ENCODE measurements around the gene HRH2. TPM values are rescaled to one million over a fixed set of nuclear protein-coding genes. Genes with fewer than 3 reads are reported as not detected.

Gene HRH2
- total RNA-seq, 1 donor from 2014 or later, result 37.1 TPM

GRCh38 chr5:175736652-175737051 is 78.8 kb downstream of the HRH2 start:
- H3K4me1 Mint-ChIP-seq (ENCODE audit: low read depth), result no peaks in the 10 kb centered on the region
- no peaks in the 10 kb centered on the region for H3K36me3 Mint-ChIP-seq (ENCODE audit: low read depth)
- H3K9me3 Mint-ChIP-seq, result no peaks in the 10 kb centered on the region
- H3K4me3 Mint-ChIP-seq (ENCODE audit: low read depth), result no peak overlapping the region
- H3K27ac Mint-ChIP-seq, result no peak overlapping the region
- intact Hi-C loops (cut with micrococcal nuclease), result no loop called here
- H3K27me3 Mint-ChIP-seq (ENCODE audit: low read depth), result peaks cover 16% of the 10 kb centered on the region
- DNase-seq (ENCODE audit: low spot score), result no peak

GRCh38 chr5:175737481-175737880 is 79.6 kb downstream of the HRH2 start:
- Mint-ChIP-seq H3K4me1 (ENCODE audit: low read depth) (no peaks in the 10 kb centered on the region), H3K27ac (no peak overlapping the region), H3K9me3 (no peaks in the 10 kb centered on the region), H3K4me3 (ENCODE audit: low read depth) (no peak overlapping the region), H3K36me3 (ENCODE audit: low read depth) (no peaks in the 10 kb centered on the region), H3K27me3 (ENCODE audit: low read depth) (peaks cover 18% of the 10 kb centered on the region)
- intact Hi-C loops (cut with micrococcal nuclease), result no loop called here
- no peak for DNase-seq (ENCODE audit: low spot score)

- Mint-ChIP-seq H3K36me3 (ENCODE audit: low read depth) (no peaks in the 10 kb centered on the region), H3K27me3 (ENCODE audit: low read depth) (peaks cover 19% of the 10 kb centered on the region), H3K27ac (no peak overlapping the region), H3K9me3 (no peaks in the 10 kb centered on the region), H3K4me3 (ENCODE audit: low read depth) (no peak overlapping the region), H3K4me1 (ENCODE audit: low read depth) (no peaks in the 10 kb centered on the region)
- intact Hi-C loops (cut with micrococcal nuclease), result no loop called here
- no peak for DNase-seq (ENCODE audit: low spot score)
Measured at GRCh38 chr5:175738126-175738525, 80.3 kb downstream of the HRH2 start.

- Mint-ChIP-seq H3K27ac (no peak overlapping the region), H3K4me3 (ENCODE audit: low read depth) (no peak overlapping the region), H3K36me3 (ENCODE audit: low read depth) (no peaks in the 10 kb centered on the region), H3K4me1 (ENCODE audit: low read depth) (no peaks in the 10 kb centered on the region), H3K27me3 (ENCODE audit: low read depth) (peaks cover 19% of the 10 kb centered on the region), H3K9me3 (no peaks in the 10 kb centered on the region)
- intact Hi-C loops (cut with micrococcal nuclease), result no loop called here
- DNase-seq (ENCODE audit: low spot score), result no peak
Measured at GRCh38 chr5:175738602-175739133, 80.8 kb downstream of the HRH2 start.

- H3K36me3 Mint-ChIP-seq (ENCODE audit: low read depth), result no peaks in the 10 kb centered on the region
- intact Hi-C loops (cut with micrococcal nuclease), result no loop called here
- no peaks in the 10 kb centered on the region for H3K4me1 Mint-ChIP-seq (ENCODE audit: low read depth)
- peaks cover 21% of the 10 kb centered on the region for H3K27me3 Mint-ChIP-seq (ENCODE audit: low read depth)
- no peak for DNase-seq (ENCODE audit: low spot score)
- no peak overlapping the region for H3K4me3 Mint-ChIP-seq (ENCODE audit: low read depth)
- H3K27ac Mint-ChIP-seq, result no peak overlapping the region
- no peaks in the 10 kb centered on the region for H3K9me3 Mint-ChIP-seq
Measured at GRCh38 chr5:175740014-175740413, 82.1 kb downstream of the HRH2 start.

GRCh38 chr5:175741556-175741955 is 83.7 kb downstream of the HRH2 start:
- Mint-ChIP-seq H3K4me3 (ENCODE audit: low read depth) (no peak overlapping the region), H3K27me3 (ENCODE audit: low read depth) (peaks cover 28% of the 10 kb centered on the region), H3K36me3 (ENCODE audit: low read depth) (no peaks in the 10 kb centered on the region), H3K4me1 (ENCODE audit: low read depth) (no peaks in the 10 kb centered on the region), H3K27ac (no peak overlapping the region), H3K9me3 (no peaks in the 10 kb centered on the region)
- intact Hi-C loops (cut with micrococcal nuclease), result no loop called here
- DNase-seq (ENCODE audit: low spot score), result no peak

GRCh38 chr5:175742290-175742994 is 84.6 kb downstream of the HRH2 start:
- Mint-ChIP-seq H3K4me3 (ENCODE audit: low read depth) (no peak overlapping the region), H3K27me3 (ENCODE audit: low read depth) (peaks cover 33% of the 10 kb centered on the region), H3K36me3 (ENCODE audit: low read depth) (no peaks in the 10 kb centered on the region), H3K27ac (no peak overlapping the region), H3K4me1 (ENCODE audit: low read depth) (peaks cover 2% of the 10 kb centered on the region), H3K9me3 (no peaks in the 10 kb centered on the region)
- intact Hi-C loops (cut with micrococcal nuclease), result no loop called here
- no peak for DNase-seq (ENCODE audit: low spot score)

- no peak for DNase-seq (ENCODE audit: low spot score)
- H3K9me3 Mint-ChIP-seq, result no peaks in the 10 kb centered on the region
- intact Hi-C loops (cut with micrococcal nuclease), result no loop called here
- H3K36me3 Mint-ChIP-seq (ENCODE audit: low read depth), result no peaks in the 10 kb centered on the region
- H3K4me3 Mint-ChIP-seq (ENCODE audit: low read depth), result no peak overlapping the region
- peaks cover 2% of the 10 kb centered on the region for H3K4me1 Mint-ChIP-seq (ENCODE audit: low read depth)
- no peak overlapping the region for H3K27ac Mint-ChIP-seq
- H3K27me3 Mint-ChIP-seq (ENCODE audit: low read depth), result peaks cover 36% of the 10 kb centered on the region
Measured at GRCh38 chr5:175743676-175744210, 85.9 kb downstream of the HRH2 start.

GRCh38 chr5:175745210-175745609 is 87.3 kb downstream of the HRH2 start:
- DNase-seq (ENCODE audit: low spot score), result no peak
- H3K4me3 Mint-ChIP-seq (ENCODE audit: low read depth), result no peak overlapping the region
- intact Hi-C loops (cut with micrococcal nuclease), result no loop called here
- no peaks in the 10 kb centered on the region for H3K9me3 Mint-ChIP-seq
- H3K4me1 Mint-ChIP-seq (ENCODE audit: low read depth), result peaks cover 2% of the 10 kb centered on the region
- H3K27me3 Mint-ChIP-seq (ENCODE audit: low read depth), result peaks cover 32% of the 10 kb centered on the region
- no peaks in the 10 kb centered on the region for H3K36me3 Mint-ChIP-seq (ENCODE audit: low read depth)
- no peak overlapping the region for H3K27ac Mint-ChIP-seq

GRCh38 chr5:175746851-175747250 is 89.0 kb downstream of the HRH2 start:
- Mint-ChIP-seq H3K27ac (no peak overlapping the region), H3K9me3 (no peaks in the 10 kb centered on the region), H3K27me3 (ENCODE audit: low read depth) (peaks cover 19% of the 10 kb centered on the region), H3K4me1 (ENCODE audit: low read depth) (peaks cover 2% of the 10 kb centered on the region), H3K4me3 (ENCODE audit: low read depth) (no peak overlapping the region), H3K36me3 (ENCODE audit: low read depth) (no peaks in the 10 kb centered on the region)
- no peak for DNase-seq (ENCODE audit: low spot score)
- intact Hi-C loops (cut with micrococcal nuclease), result no loop called here

GRCh38 chr5:175747539-175748060 is 89.7 kb downstream of the HRH2 start:
- Mint-ChIP-seq H3K27me3 (ENCODE audit: low read depth) (peaks cover 20% of the 10 kb centered on the region), H3K9me3 (no peaks in the 10 kb centered on the region), H3K36me3 (ENCODE audit: low read depth) (no peaks in the 10 kb centered on the region), H3K4me1 (ENCODE audit: low read depth) (peaks cover 2% of the 10 kb centered on the region), H3K4me3 (ENCODE audit: low read depth) (no peak overlapping the region), H3K27ac (no peak overlapping the region)
- intact Hi-C loops (cut with micrococcal nuclease), result no loop called here
- no peak for DNase-seq (ENCODE audit: low spot score)

- no peaks in the 10 kb centered on the region for H3K9me3 Mint-ChIP-seq
- no peak for DNase-seq (ENCODE audit: low spot score)
- H3K36me3 Mint-ChIP-seq (ENCODE audit: low read depth), result no peaks in the 10 kb centered on the region
- intact Hi-C loops (cut with micrococcal nuclease), result no loop called here
- H3K27me3 Mint-ChIP-seq (ENCODE audit: low read depth), result peaks cover 19% of the 10 kb centered on the region
- H3K4me1 Mint-ChIP-seq (ENCODE audit: low read depth), result peaks cover 2% of the 10 kb centered on the region
- no peak overlapping the region for H3K27ac Mint-ChIP-seq
- no peak overlapping the region for H3K4me3 Mint-ChIP-seq (ENCODE audit: low read depth)
Measured at GRCh38 chr5:175748650-175749049, 90.8 kb downstream of the HRH2 start.

GRCh38 chr5:175749591-175749990 is 91.7 kb downstream of the HRH2 start:
- intact Hi-C loops (cut with micrococcal nuclease), result no loop called here
- H3K4me1 Mint-ChIP-seq (ENCODE audit: low read depth), result peaks cover 2% of the 10 kb centered on the region
- no peak overlapping the region for H3K27ac Mint-ChIP-seq
- H3K4me3 Mint-ChIP-seq (ENCODE audit: low read depth), result no peak overlapping the region
- H3K27me3 Mint-ChIP-seq (ENCODE audit: low read depth), result peaks cover 17% of the 10 kb centered on the region
- H3K36me3 Mint-ChIP-seq (ENCODE audit: low read depth), result no peaks in the 10 kb centered on the region
- no peak for DNase-seq (ENCODE audit: low spot score)
- H3K9me3 Mint-ChIP-seq, result no peaks in the 10 kb centered on the region
